Measurements from ENCODE around the gene TP73.

GRCh38 chr1:3702528-3702927 lies 50.2 kb downstream of the TP73 start:
- TF ChIP-seq CTCF (conservative IDR thresholded peaks at IDR 0.05) (no peak), EZH2 (IDR thresholded peaks at IDR 0.05; ENCODE audit: low read depth) (no peak)
